SW 1271 (cell line): ENCODE measurements around the gene ZNF582.
A peak's percentile ranks its signal among the peaks of the same experiment; 100 is the strongest.

Experiments
- DNase-seq, 2 experiments: peaks; one replicate each; lab custom pipeline; 2025; lab: John Stamatoyannopoulos, UW

ZNF582 gene

GRCh38 chr19:56393119-56394012, at the start of gene ZNF582:
Gene ZNF582 (minus strand): TSS chr19:56393534. CDS start chr19:56391752, 1,782 bp downstream.
- DNase-seq, result no peak

- DNase-seq, result no peak
Measured at GRCh38 chr19:56441206-56441792, 48.0 kb upstream of the ZNF582 start.

- DNase-seq, result no peak
Measured at GRCh38 chr19:56423985-56424353, 30.6 kb upstream of the ZNF582 start.

GRCh38 chr19:56423276-56423984, 30.1 kb upstream of the ZNF582 start:
- no peak for DNase-seq

- no peak for DNase-seq
Measured at GRCh38 chr19:56405062-56405461, 11.7 kb upstream of the ZNF582 start.

GRCh38 chr19:56404705-56405056, 11.3 kb upstream of the ZNF582 start:
- no peak for DNase-seq

- DNase-seq, result peak; percentile 43 to 76
Measured at GRCh38 chr19:56403764-56404704, 10.7 kb upstream of the ZNF582 start, which contains the start of gene ZNF583. Gene ZNF583 (plus strand): TSS chr19:56404332. CDS start chr19:56407115, 2,783 bp downstream.

GRCh38 chr19:56403261-56403660, 9.9 kb upstream of the ZNF582 start:
- no peak for DNase-seq

GRCh38 chr19:56400485-56400884, 7.2 kb upstream of the ZNF582 start:
- no peak for DNase-seq

- no peak for DNase-seq
Measured at GRCh38 chr19:56398809-56399208, 5.5 kb upstream of the ZNF582 start.

- no peak for DNase-seq
Measured at GRCh38 chr19:56383826-56384605, 9.3 kb downstream of the ZNF582 start.

GRCh38 chr19:56377105-56377924, 16.0 kb downstream of the ZNF582 start:
- DNase-seq, result no peak

GRCh38 chr19:56372281-56372680, 21.1 kb downstream of the ZNF582 start:
- DNase-seq, result no peak

GRCh38 chr19:56369886-56370676, 23.3 kb downstream of the ZNF582 start:
- no peak for DNase-seq

GRCh38 chr19:56367829-56368711, 25.3 kb downstream of the ZNF582 start:
- peak; percentile 35 to 81 for DNase-seq

- DNase-seq, result no peak
Measured at GRCh38 chr19:56360841-56361240, 32.5 kb downstream of the ZNF582 start.

- DNase-seq, result no peak
Measured at GRCh38 chr19:56356944-56357343, 36.4 kb downstream of the ZNF582 start.

GRCh38 chr19:56355517-56355916, 37.8 kb downstream of the ZNF582 start:
- no peak for DNase-seq
